HL-60/S4 treated with retinoic acid at 250 ng/mL for 4 days and 3 days (cell line): ENCODE data around the gene MTMR2.

Experiments
- in situ Hi-C: fragments of 300-500 bp; cut with MboI; formaldehyde crosslinking; loops from 2 replicates; pipeline ENCODE4 v1.7.0; 2022; ENCODE audit warnings: low sequenced_read_pairs

Gene MTMR2

GRCh38 chr11:95923728-95924413 is at the start of gene MTMR2:
Gene MTMR2 (minus strand): TSS chr11:95924107. CDS start chr11:95923954, 153 bp downstream.
- in situ Hi-C loops: no loop called here

GRCh38 chr11:95972060-95972459 is 48.2 kb upstream of the MTMR2 start:
- in situ Hi-C loops: no loop called here

- in situ Hi-C loops: no loop called here
Measured at GRCh38 chr11:95968585-95968984, 44.7 kb upstream of the MTMR2 start.

- in situ Hi-C loops: no loop called here
Measured at GRCh38 chr11:95964281-95964680, 40.4 kb upstream of the MTMR2 start.

GRCh38 chr11:95961758-95962157 is 37.9 kb upstream of the MTMR2 start:
- in situ Hi-C loops: no loop called here

GRCh38 chr11:95950905-95951304 is 27.0 kb upstream of the MTMR2 start:
- in situ Hi-C loops: no loop called here

- in situ Hi-C loops: no loop called here
Measured at GRCh38 chr11:95948637-95949036, 24.7 kb upstream of the MTMR2 start.

GRCh38 chr11:95944623-95945022 is 20.7 kb upstream of the MTMR2 start:
- in situ Hi-C loops: no loop called here

- in situ Hi-C loops: no loop called here
Measured at GRCh38 chr11:95943546-95943945, 19.6 kb upstream of the MTMR2 start.

- in situ Hi-C loops: no loop called here
Measured at GRCh38 chr11:95939091-95939490, 15.2 kb upstream of the MTMR2 start.

- in situ Hi-C loops: no loop called here
Measured at GRCh38 chr11:95937358-95937757, 13.5 kb upstream of the MTMR2 start.

- in situ Hi-C loops: no loop called here
Measured at GRCh38 chr11:95933594-95933993, 9.7 kb upstream of the MTMR2 start.

GRCh38 chr11:95931916-95932315 is 8.0 kb upstream of the MTMR2 start:
- in situ Hi-C loops: no loop called here

GRCh38 chr11:95930948-95931347 is 7.0 kb upstream of the MTMR2 start:
- in situ Hi-C loops: no loop called here

- in situ Hi-C loops: no loop called here
Measured at GRCh38 chr11:95926726-95927125, 2.8 kb upstream of the MTMR2 start.

- in situ Hi-C loops: no loop called here
Measured at GRCh38 chr11:95925011-95925410, 1.1 kb upstream of the MTMR2 start.

- in situ Hi-C loops: no loop called here
Measured at GRCh38 chr11:95924414-95924760, 480 bp upstream of the MTMR2 start.

GRCh38 chr11:95923439-95923727 is 524 bp downstream of the MTMR2 start:
- in situ Hi-C loops: no loop called here

- in situ Hi-C loops: no loop called here
Measured at GRCh38 chr11:95922536-95923438, 1.1 kb downstream of the MTMR2 start.

GRCh38 chr11:95922099-95922498 is 1.8 kb downstream of the MTMR2 start:
- in situ Hi-C loops: no loop called here

GRCh38 chr11:95920460-95921105 is 3.3 kb downstream of the MTMR2 start:
- in situ Hi-C loops: no loop called here

GRCh38 chr11:95919514-95919913 is 4.4 kb downstream of the MTMR2 start:
- in situ Hi-C loops: no loop called here
